Gastroesophageal sphincter (tissue), 3 donors: Measurements from ENCODE around the gene SOX15.

Experiments used
- CTCF ChIP-seq, 4 experiments: fragments of 200-600 bp in 2 of 4; fragments of 450-650 bp in 2 of 4; sonication (generic) in 1 of 4; IDR thresholded peaks; one replicate each; pipeline ENCODE4 v1.5.1; 2017 to 2019; ENCODE audit warnings: antibody characterized with exemption in 4 of 4, mild to moderate bottlenecking in 2 of 4, moderate library complexity in 2 of 4
- EP300 ChIP-seq: sonication (generic); formaldehyde crosslinking; IDR thresholded peaks from one replicate; pipeline ENCODE4 v1.6.1; 2017; ENCODE audit warnings: antibody characterized with exemption, mild to moderate bottlenecking
- POLR2A ChIP-seq, 2 donors: fragments of 450-650 bp; IDR thresholded peaks; one replicate each; pipeline ENCODE4 v1.6.1; 2017; ENCODE audit warnings: antibody characterized with exemption in 2 of 2, mild to moderate bottlenecking in 2 of 2, moderate library complexity in 1 of 2
- POLR2AphosphoS5 ChIP-seq: sonication (generic); formaldehyde crosslinking; IDR thresholded peaks from one replicate; pipeline ENCODE4 v1.6.1; 2017; ENCODE audit warnings: antibody characterized with exemption

- TF ChIP-seq CTCF (IDR thresholded peaks at IDR 0.05) = peak in 1 of 4 experiments; percentile 8
- TF ChIP-seq EP300 = no peak
- no peak for TF ChIP-seq POLR2AphosphoS5
- no peak for TF ChIP-seq POLR2A (IDR thresholded peaks at IDR 0.05)
Observed at GRCh38 chr17:7613769-7614424, 24.0 kb upstream of the SOX15 start.
